Erythroblast (primary cell): ENCODE results near the gene RBBP4.

Experiments used
- GATA1 ChIP-seq: IDR thresholded peaks from 2 replicates; pipeline ENCODE4 v1.6.1; 2011; ENCODE audit warnings: low read depth, mild to moderate bottlenecking, control low read depth, low read length, moderate library complexity
- POLR2A ChIP-seq: IDR thresholded peaks from 2 replicates; pipeline ENCODE4 v1.6.1; 2011; ENCODE audit warnings: mild to moderate bottlenecking, low read length

DNA sequence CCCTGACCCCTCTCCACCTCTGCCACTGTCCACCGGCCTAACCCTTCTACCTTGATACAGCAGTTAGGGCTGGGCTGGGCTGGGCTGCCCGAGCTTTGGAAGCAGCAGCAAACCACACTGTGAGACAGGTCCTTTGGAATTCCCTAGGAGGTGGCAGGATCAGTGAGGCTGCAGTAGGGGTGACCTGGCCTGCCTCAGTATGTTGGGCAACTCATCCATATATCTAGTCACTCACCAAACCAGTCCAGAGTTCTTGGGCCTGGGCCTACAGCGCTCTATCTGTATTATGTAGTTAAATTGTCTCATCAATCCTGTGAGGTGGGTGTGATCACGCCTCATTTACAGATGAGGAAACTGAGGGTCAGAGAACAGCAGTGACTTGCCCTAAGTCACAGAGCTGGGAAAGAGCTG is 64.9 kb downstream of the RBBP4 start:
- TF ChIP-seq POLR2A (no peak), GATA1 (no peak)
